Fibroblast of villous mesenchyme (primary cell): ENCODE data around the gene CYP26A1. TPM values are rescaled to one million over a fixed set of nuclear protein-coding genes. Genes with fewer than 3 reads are reported as not detected.

Source experiments
- DNase-seq: peaks from one replicate; pipeline ENCODE4 v3.0.0-alpha.2; 2010; ENCODE audit warnings: low read depth
- H3K4me3 ChIP-seq: 2 replicates; pipeline ENCODE4 v1.5.1; 2011; ENCODE audit warnings: low read depth, mild to moderate bottlenecking, low read length
- total RNA-seq: library from RNA; depleted of rRNA; stranded (reverse); fragments of >200 nt; gene quantifications from 2 replicates; pipeline ENCODE4 v1.2.3, GENCODE V29; 2012
- TF ChIP-seq, protein P1 (sequence below): IDR thresholded peaks from 2 replicates; pipeline ENCODE4 v1.5.1; 2012; ENCODE audit warnings: low read depth, mild to moderate bottlenecking, low read length; ENCODE audit not compliant: insufficient read depth

The CYP26A1 gene
- total RNA-seq, 1 donor: not detected

DNA sequence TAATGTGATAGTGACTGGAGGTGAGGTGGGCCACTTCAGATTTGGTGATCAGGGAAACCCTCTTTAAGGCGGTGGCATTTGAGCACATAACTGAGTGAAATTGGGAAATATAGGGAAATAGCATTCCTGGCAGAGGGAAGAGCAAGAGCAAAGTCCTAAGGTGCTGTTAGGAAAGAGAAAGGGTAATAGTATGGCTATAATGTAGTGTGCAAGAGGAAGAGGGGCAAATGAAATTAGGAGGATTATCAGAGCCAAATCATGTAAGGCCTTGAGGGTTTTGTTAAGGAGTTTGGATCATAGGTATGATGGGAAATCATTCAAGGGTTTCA lies 40.9 kb upstream of the CYP26A1 start:
- TF ChIP-seq, protein P1, sequence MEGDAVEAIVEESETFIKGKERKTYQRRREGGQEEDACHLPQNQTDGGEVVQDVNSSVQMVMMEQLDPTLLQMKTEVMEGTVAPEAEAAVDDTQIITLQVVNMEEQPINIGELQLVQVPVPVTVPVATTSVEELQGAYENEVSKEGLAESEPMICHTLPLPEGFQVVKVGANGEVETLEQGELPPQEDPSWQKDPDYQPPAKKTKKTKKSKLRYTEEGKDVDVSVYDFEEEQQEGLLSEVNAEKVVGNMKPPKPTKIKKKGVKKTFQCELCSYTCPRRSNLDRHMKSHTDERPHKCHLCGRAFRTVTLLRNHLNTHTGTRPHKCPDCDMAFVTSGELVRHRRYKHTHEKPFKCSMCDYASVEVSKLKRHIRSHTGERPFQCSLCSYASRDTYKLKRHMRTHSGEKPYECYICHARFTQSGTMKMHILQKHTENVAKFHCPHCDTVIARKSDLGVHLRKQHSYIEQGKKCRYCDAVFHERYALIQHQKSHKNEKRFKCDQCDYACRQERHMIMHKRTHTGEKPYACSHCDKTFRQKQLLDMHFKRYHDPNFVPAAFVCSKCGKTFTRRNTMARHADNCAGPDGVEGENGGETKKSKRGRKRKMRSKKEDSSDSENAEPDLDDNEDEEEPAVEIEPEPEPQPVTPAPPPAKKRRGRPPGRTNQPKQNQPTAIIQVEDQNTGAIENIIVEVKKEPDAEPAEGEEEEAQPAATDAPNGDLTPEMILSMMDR: no peak
- H3K4me3 ChIP-seq: no peak overlapping the region
- no peak for DNase-seq

DNA sequence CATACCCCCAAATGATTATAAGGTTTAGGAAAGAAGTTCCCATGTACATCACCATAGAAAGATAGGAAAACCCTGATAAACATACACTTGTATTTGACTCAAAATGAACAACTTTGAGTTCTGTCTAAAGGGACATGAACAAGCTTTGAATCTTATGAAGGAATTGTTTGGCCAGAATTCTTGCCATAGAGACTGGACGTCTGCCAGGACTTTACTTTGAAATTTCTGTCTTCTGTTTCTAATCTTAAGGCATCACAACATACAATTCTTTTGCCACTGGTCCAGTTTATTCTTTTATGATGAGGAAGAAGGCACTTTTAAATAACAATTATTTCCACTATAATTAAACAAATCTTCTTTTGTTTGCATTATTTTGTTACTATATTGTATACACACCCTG lies 39.3 kb upstream of the CYP26A1 start:
- TF ChIP-seq, protein P1: no peak
- no peak for DNase-seq

DNA sequence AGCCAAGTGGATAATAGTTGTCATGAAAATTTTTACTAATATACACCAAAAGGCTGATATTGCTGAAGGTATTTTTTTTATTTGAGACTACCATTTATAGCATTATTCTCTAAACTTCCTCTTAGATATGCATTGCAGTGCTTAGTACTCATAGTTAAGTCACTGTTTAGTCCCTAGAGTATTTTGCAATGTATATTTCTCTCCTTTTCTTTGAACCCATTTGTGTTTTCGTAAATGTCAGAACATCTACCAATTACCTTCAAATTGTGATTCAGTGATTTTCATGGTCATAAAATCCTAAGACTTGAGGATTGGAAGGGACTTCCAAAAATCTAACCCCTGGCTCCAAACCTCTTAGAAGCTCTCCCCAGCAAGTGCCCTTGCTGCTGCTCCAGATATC lies 34.6 kb upstream of the CYP26A1 start:
- no peak for DNase-seq
- no peak overlapping the region for H3K4me3 ChIP-seq
- TF ChIP-seq, protein P1: no peak

More for the DNA sequence above, 39.3 kb upstream of the CYP26A1 start:
- no peak overlapping the region for H3K4me3 ChIP-seq

DNA sequence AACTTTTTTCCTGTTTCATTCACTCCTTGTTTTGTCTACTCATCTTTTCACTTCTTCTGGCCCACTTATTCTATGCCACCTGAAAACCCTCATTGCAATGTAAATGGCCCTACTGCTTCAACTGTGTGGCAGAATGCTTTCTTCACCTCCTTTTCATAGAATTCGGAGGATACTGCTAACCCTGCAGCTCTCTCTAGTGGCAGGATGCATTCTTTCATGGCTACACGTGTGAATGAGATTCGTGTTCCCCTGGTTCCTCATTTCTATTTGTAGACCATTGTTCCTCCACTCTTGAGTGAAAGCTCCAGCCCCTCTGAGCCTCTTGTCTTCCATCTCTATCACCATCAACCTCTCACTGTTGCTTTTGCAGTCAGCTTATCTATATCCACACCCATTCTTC lies 34.0 kb upstream of the CYP26A1 start:
- H3K4me3 ChIP-seq: no peak overlapping the region
- peak; percentile 41 for DNase-seq
- TF ChIP-seq, protein P1: peak; percentile 75

DNA sequence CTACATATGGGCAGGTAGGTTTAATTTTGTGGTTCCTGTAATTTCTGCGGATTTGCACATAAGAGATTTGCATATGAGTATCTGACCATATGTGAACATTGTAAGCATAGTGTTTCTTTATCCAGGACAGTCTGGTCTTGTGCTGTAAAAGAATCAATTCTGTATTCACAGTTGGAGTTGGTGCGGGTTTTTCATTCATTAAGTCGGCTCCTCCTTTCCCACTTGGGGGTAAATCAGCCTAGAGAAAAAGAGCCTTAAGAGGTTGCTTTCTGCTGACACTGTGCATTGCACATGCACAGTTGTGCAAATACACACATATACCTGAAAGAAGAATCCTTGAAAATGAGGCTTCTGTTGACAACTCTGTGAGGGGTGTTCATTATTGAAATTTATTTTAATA lies 19.2 kb upstream of the CYP26A1 start:
- TF ChIP-seq, protein P1: no peak
- DNase-seq: no peak
- no peak overlapping the region for H3K4me3 ChIP-seq

DNA sequence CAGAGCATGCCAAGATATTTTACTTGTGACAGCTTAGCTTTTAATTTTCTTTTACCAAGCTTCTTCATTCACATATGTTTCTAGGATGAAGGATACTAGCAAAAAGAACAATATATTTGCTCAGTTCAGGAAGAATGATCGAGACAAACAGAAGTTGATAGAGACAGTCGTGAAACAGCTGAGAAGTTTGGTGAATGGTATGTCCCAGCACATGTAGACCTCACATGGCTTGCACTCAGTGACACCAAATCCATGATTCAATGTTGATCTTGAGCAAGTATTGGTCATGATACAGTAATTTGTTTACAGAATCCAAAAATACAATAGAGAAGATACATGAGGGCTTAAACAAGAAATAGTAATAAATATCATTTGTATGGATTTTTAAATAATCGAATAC lies 15.6 kb upstream of the CYP26A1 start:
- DNase-seq: no peak
- no peak overlapping the region for H3K4me3 ChIP-seq
- TF ChIP-seq, protein P1: no peak
